ENCODE measurements around the gene PRPH. TPM values are rescaled to one million over a fixed set of nuclear protein-coding genes. Genes with fewer than 3 reads are reported as not detected.

Gene PRPH
- total and polyA plus RNA-seq, 2 of the 8 experiments (the other 6 are each of a cell fraction or from before 2014, with no cell fraction given) = 0.79 to 1.4 TPM

DNA sequence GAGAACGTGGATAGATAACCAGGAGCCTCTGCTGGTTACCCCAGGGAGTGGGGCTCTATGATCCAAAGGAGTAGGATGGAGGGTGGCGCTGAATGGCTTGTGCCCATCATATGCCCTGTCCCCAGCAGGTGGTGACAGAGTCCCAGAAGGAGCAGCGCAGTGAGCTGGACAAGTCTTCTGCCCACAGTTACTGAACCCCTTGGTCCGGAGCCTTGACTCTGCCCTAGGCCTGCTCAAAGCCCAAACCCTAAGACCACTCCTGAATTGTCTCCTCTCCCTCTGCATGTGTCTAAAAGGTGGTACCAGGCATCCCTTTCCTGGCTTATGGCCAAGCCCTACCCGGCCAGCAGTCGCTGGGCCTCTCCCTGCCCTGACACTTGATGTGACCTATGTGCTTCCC is 3.2 kb downstream of the PRPH start:
- H3K9me3 ChIP-seq (ENCODE audit: insufficient read depth in 2 of 2, low read depth in 1 of 2, low read length in 1 of 2) = no peaks in the 10 kb centered on the region
- FAIRE-seq (no peak), DNase-seq (ENCODE audit: low read depth in 1 of 2, low spot score in 2 of 2) (no peak)
- H3K79me1 ChIP-seq (ENCODE audit: low read depth, low read length) = no peaks in the 10 kb centered on the region
- CTCF ChIA-PET (ENCODE audit: partially characterized antibody) = interaction anchor here (0.6 to 14.4 kb wide), 9 partner anchors 15 to 281 kb away, joined by 3 to 276 read pairs (median 3); partner anchors contain the start of genes C1QL4 and TROAP
- H2BK120ac ChIP-seq (replicated peaks; ENCODE audit: low read depth, low read length) = no peak overlapping the region
- no peak overlapping the region for H4K5ac ChIP-seq (ENCODE audit: insufficient read length, low read depth, low read length)
- H3K23ac ChIP-seq (ENCODE audit: insufficient read length) = no peak overlapping the region
- POLR2A ChIA-PET (ENCODE audit: partially characterized antibody) = interaction anchor here (1.4 to 1.7 kb wide), 2 partner anchors 28 to 33 kb away, joined by 3 to 5 read pairs; partner anchors contain the start of gene TUBA1C
- peak overlapping the region; percentile 60 to 99; a peak in 1 of 4 replicates for H3K4me2 ChIP-seq (ENCODE audit: insufficient read depth in 1 of 2, low read depth in 2 of 2, low read length in 2 of 2)
- H3K79me2 ChIP-seq (ENCODE audit: control insufficient read depth in 1 of 2, insufficient read depth in 2 of 2, low read length in 2 of 2) = no peaks in the 10 kb centered on the region
- no peak overlapping the region for H2BK12ac ChIP-seq (ENCODE audit: low read depth, low read length)
- H3K4me3 ChIP-seq (ENCODE audit: extremely low read depth in 1 of 4, insufficient read depth in 2 of 4, low read depth in 3 of 4, low read length in 4 of 4) = no peak overlapping the region
- H3K9ac ChIP-seq (replicated peaks in 1 of 4; ENCODE audit: extremely low read depth in 1 of 4, low read depth in 3 of 4, low read length in 3 of 4) = no peak overlapping the region
- H2BK5ac ChIP-seq (ENCODE audit: low read depth, low read length) = no peak overlapping the region
- H4K8ac ChIP-seq (ENCODE audit: extremely low read depth, insufficient read depth, low read length) = no peak overlapping the region; the same call in 1 of the 2 replicates
- no peak overlapping the region for H3K18ac ChIP-seq (ENCODE audit: extremely low read depth, low read length)
- 58% methylated on average over 6 of the region's 6 CpGs; no CpG with 5 or more reads in 1 of the 2 experiments for WGBS, 2 experiments (ENCODE audit: extremely low coverage in 1 of 2, insufficient coverage in 1 of 2, insufficient read length in 1 of 2, insufficient replicate concordance in 2 of 2, low coverage in 1 of 2, low lambda C conversion rate in 2 of 2, missing lambda C conversion rate in 1 of 2)
- no peak overlapping the region for H3K4ac ChIP-seq (replicated peaks; ENCODE audit: insufficient read length, low read depth, low read length)
- H3K27ac ChIP-seq (ENCODE audit: low read depth, low read length) = no peak overlapping the region
- TF ChIP-seq ASH2L (IDR thresholded peaks at IDR 0.05; ENCODE audit: low read length) (no peak), RFX5 (IDR thresholded peaks at IDR 0.05; ENCODE audit: borderline replicate concordance, low read depth, low read length) (no peak), KDM4A (IDR thresholded peaks at IDR 0.05; ENCODE audit: low read depth, low read length, severe bottlenecking) (no peak), RBBP5 (IDR thresholded peaks at IDR 0.05; ENCODE audit: borderline replicate concordance, low read depth, low read length) (no peak), POLR2AphosphoS5 (IDR thresholded peaks at IDR 0.05; ENCODE audit: low read depth, low read length) (no peak), EGR1 (IDR thresholded peaks at IDR 0.05; ENCODE audit: borderline replicate concordance, low read depth, low read length) (no peak), EZH2 (IDR thresholded peaks at IDR 0.05; ENCODE audit: low read depth, low read length, severe bottlenecking) (no peak)
- TF ChIP-seq, protein P1, sequence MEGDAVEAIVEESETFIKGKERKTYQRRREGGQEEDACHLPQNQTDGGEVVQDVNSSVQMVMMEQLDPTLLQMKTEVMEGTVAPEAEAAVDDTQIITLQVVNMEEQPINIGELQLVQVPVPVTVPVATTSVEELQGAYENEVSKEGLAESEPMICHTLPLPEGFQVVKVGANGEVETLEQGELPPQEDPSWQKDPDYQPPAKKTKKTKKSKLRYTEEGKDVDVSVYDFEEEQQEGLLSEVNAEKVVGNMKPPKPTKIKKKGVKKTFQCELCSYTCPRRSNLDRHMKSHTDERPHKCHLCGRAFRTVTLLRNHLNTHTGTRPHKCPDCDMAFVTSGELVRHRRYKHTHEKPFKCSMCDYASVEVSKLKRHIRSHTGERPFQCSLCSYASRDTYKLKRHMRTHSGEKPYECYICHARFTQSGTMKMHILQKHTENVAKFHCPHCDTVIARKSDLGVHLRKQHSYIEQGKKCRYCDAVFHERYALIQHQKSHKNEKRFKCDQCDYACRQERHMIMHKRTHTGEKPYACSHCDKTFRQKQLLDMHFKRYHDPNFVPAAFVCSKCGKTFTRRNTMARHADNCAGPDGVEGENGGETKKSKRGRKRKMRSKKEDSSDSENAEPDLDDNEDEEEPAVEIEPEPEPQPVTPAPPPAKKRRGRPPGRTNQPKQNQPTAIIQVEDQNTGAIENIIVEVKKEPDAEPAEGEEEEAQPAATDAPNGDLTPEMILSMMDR (IDR thresholded peaks at IDR 0.05; ENCODE audit: control extremely low read depth in 1 of 3, insufficient read depth in 1 of 3, low read depth in 1 of 3, low read length in 3 of 3) = peak in 1 of 3 experiments; percentile 13; a peak in 2 of 4 replicates
- peaks cover 2 to 20% of the 10 kb centered on the region in 2 experiments for H4K20me1 ChIP-seq (replicated peaks in 1 of 2; ENCODE audit: control insufficient read depth in 1 of 2, insufficient read depth in 2 of 2, low read length in 2 of 2)
- no peak overlapping the region for H4K91ac ChIP-seq (replicated peaks; ENCODE audit: insufficient read length, low read length)
- no peak overlapping the region for H3K14ac ChIP-seq (ENCODE audit: insufficient read length)
- no peaks in the 10 kb centered on the region for H3K36me3 ChIP-seq (ENCODE audit: control insufficient read depth in 2 of 4, insufficient read depth in 4 of 4, low read length in 3 of 4)
- H2BK20ac ChIP-seq (ENCODE audit: low read length) = no peak overlapping the region
- no peak overlapping the region for H3K56ac ChIP-seq (replicated peaks; ENCODE audit: insufficient read length, low read depth, low read length)
- peaks cover 46 to 58% (median 55%) of the 10 kb centered on the region in 4 experiments for H3K27me3 ChIP-seq (replicated peaks in 1 of 4; ENCODE audit: control insufficient read depth in 3 of 4, extremely low read depth in 1 of 4, insufficient read depth in 3 of 4, low read length in 3 of 4)
- no peak overlapping the region for H2AFZ ChIP-seq (ENCODE audit: low read length)
- H2BK15ac ChIP-seq (ENCODE audit: low read length) = no peak overlapping the region
- H3K23me2 ChIP-seq (ENCODE audit: low read depth, low read length) = peaks cover 11% of the 10 kb centered on the region; the same call in 1 of the 2 replicates
- peaks cover 0 to 30% (median 12%) of the 10 kb centered on the region in 4 experiments; a peak in 6 of 7 replicates for H3K4me1 ChIP-seq (replicated peaks in 1 of 4; ENCODE audit: control insufficient read depth in 3 of 4, insufficient read depth in 4 of 4, low read length in 3 of 4)
- no peak overlapping the region for H2AK5ac ChIP-seq (ENCODE audit: low read depth, low read length)

Data from H1 (cell line).